NK-92 (cell line): ENCODE measurements around the gene CDK14.
"Not testable (repeated sequence)": the region's sequence is repeated elsewhere in the genome, so short reads cannot be mapped to it uniquely, and the experiment has no call there.

Source experiments
- DNase-seq: peaks from one replicate; lab custom pipeline; 2025; ENCODE audit not compliant: unreplicated experiment; lab: John Stamatoyannopoulos, UW

CDK14 gene

DNA sequence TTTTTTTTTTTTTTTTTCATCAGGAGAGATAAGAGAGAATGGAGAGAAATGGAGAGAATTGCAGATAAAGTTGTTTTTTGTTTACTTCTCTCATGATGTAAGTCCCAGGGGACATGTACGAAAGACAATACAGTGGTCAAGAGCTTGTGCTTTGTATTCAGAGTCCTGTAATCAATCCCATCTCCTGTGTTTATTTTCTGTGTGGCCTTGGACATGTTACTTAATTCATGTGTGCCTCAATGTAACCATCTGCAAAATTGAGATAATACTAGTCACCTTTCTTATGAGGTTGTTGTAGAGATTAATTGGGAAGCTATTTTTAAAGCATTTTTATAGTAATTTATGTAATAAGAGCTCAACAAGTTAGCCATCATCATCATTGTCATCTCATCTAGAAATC is 117.5 kb downstream of the CDK14 start:
- no peak for DNase-seq

DNA sequence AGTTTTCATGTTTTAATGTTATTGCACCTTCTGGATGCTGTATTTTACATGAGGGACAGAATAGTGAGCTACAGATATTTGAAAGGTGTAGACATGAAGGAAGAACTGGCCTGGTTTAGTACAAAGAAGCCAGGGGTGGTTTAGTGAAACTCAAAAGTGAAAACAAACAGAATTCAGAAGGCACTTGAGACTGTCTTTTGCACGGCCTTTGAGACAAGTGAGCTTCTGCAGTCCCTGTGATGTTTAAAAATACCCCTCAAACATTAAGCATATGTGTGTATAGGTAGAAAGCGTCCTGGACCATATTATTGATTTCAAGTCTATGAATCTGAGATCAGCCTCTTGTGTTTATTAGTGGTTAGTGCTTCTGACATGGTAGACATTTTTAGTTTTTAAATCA is 118.9 kb downstream of the CDK14 start:
- no peak for DNase-seq

DNA sequence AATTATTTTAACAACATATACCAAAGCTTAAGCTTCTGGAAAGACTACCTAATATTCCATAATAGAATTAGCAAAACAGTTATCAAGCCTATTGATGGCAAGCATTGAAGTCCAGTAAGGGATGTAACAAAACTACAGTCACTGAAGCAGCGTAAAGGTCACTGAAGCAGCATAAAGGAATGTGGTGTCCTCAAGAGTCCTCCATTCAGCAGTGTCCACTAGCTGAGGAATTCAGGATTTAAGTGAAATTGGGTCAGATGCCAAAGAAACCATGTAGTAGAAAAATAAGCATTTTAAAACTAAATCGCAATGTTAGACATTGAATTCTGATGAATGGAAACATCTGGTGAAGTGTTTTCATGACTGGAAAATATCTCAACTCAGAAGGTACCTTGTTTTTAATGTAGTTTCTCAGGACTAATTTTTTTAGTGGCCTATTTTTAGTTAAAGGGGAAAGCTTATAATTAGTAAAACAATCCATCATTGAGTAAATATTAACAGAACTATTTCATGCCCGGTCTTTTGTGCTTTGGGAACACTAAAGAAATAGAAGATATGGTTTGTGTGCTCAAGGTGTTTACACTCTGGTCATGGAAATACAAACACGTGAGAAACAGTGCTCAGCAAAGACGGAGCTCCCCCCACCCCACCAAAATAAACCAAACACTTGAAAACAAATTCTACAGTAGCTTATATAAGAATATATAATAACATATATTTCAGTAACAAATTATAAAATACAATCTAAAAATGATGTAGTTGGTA is 121.4 kb downstream of the CDK14 start:
- no peak for DNase-seq

DNA sequence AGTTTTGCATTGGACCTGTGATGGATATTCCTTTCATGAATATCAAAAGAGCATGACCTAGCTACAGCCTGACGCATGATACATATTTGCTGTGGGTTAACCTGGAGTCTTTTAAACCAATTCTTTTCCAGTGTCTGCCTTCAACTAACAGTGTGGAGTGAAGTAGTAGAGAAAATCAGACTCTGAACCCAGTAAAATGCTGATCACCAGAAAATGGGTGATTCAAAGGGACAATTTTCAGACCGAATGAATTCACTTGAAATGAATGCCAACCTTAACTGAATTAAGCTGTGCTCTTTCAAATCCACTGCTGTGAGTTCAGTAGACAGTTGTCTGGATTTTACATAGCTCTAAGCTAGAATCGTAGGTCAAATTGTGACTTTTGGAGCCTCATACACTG is 123.0 kb downstream of the CDK14 start:
- DNase-seq: no peak

DNA sequence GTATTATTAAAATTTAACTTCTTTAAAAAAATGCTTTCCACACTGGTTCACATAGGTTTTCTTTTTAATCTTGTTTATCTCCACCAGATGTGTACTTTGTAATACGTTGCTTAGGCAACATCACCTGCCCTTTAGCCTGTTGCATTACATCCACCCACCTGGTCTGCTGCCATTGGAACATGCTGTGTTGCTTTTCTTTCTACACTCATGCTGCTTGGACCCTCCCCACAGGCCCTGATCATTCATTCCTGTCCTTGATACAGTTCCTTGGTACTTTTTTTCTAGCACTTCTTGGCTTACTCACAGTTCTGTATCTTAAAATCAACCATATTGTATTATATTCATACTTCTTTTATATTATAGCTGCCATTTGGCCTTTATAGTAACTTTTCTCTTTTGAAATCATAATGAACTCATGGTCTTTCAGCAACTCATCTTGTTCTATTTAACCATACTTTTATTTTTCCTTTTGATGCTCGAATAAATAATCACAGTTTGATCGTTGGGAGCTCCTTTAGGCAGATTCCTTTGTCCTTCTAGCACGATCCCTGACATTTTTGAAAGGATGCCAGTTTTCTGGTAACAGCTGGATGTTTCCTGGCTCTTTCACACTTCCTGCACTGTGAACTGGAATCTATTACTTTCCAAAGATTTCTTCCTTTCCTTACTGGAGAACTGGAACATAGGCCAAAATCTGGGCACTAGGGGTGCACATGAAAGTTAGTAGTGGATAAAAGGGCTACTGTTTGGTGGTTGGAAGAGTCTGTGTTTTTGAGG is 125.1 kb downstream of the CDK14 start:
- DNase-seq: no peak

DNA sequence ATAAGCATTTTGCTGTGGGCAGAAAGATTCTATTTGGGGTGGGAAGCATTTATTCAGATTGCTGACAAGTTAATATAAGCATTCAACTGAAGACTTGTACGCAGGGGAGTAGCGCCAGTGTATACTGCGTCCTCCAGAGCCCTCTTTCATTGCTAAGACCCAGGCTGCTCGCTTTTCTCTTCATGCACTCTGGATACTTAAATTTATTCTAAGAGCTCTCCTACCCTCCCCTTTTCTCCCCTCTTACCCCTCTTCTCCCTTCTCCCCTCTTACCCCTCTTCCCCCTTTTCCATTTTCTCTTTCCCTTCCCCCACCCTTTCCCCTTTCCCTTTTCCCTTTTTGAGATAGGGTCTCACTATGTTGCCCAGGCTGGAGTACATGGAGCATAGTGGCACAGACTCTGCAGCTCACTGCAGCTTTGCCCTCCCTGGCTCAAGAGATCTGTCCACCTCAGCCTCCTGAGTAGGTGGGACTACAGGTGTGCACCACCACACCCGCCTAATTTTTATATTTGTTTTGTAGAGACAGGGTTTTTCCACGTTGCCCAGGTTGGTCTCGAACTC is 125.8 kb downstream of the CDK14 start:
- no peak for DNase-seq

DNA sequence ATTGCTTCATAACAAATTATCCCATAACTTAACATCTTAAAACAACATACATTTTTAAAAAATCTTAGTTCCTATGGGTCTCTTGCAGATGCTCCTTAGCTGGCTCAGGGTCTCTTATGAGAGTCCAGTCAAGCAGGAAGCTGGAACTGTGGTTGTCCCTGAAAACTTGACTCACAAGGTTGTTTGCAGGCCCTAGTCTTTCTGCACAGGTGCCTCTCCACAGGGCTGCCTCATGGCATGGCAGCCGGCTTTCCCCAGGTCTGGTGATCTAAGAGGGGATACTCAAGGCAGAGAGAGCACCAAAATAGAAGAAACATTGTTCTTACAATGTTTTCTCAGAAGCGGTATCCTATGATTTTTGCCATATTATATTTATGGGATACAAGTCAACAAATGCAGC is 127.1 kb downstream of the CDK14 start:
- no peak for DNase-seq

DNA sequence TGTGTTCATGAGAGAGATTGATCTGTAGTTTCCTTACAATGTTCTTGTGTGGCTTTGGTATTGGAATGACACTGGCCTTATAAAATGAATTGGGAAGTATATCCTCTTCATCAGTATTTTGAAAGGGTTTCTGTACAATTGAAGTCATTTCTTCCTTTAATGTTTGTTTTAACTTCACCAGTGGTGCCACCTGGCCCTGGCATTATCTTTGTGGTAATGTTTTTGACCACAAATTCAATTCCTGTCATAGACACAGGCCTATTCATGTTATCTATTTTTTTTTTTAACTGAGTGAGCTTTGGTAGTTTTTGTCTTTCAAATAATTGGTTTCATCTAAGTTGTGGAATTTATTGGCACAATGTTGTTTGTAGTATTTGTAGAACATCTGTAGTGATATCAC is 127.7 kb downstream of the CDK14 start:
- DNase-seq: no peak

DNA sequence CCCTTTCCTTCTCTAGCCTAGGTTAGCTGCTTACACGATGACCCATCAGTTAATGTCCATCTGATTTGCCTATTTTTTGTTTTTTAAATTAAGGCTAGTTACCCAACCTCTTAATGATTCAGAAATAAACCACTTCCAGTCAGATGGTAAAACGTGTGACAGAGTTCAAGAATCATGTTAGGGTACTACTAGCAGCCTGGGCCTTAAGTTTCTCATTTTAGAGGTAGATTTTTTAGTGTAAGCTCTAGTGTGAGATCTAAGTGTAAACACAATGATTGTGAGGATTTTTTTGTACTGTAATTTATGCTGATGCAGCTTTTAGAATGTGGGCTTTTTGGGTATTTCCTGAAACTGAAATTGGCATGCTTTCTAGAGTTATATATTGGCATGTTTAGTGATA is 130.0 kb downstream of the CDK14 start:
- DNase-seq: no peak

DNA sequence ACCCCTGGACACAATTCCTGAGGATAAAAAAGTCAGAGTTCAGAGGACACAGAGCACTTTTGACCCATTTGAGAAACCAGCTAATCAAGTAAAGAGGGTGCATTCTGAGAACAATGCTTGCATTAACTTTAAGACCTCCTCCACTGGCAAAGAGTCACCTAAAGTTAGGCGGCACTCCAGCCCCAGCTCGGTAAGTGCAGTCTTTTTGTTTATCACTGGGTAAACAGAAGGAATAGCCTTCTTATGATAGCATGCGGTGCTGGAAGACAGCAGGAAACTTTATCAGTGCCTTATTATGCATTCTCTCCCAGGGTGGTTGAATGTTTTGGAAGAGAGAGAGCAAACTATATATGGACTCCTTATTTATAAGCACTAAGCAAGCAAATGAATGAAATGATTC is 130.5 kb downstream of the CDK14 start:
- DNase-seq: no peak

DNA sequence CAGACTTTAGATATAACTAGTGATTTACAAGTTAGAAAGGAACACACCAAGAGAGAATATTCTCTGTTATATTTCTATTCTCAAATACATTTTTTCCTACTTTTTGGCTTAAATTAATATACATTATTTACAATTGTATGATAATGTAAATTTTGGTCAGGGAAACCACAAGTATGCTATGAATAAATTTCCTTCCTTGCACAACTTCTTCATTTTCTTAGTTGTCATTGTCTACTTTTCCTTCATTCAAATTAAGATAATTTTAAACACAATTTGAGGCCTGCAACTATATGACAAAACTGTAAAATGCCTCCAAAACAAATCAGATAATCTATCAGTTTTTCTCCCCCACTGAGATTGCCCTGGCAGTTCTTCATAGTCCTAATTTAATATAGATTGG is 131.3 kb downstream of the CDK14 start:
- no peak for DNase-seq

DNA sequence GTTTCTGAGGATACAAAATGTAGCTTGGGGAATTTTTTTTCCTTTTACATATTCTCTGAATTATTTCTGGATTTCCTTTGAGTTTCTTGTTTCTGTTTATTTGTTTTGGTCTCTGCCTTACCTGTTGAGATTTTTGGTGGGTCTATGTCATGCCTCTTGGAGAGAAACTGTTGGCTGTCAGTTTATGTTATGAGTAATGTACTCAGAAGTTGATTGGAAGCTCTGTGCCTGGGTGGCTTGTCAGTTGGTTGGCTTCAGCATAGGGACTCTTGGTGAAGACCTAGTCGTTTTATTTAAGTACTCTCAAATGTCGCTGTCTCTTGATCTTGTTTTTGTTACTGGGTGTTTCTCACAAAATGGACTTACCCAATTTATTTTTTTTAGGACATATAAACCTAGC is 132.4 kb downstream of the CDK14 start:
- no peak for DNase-seq

DNA sequence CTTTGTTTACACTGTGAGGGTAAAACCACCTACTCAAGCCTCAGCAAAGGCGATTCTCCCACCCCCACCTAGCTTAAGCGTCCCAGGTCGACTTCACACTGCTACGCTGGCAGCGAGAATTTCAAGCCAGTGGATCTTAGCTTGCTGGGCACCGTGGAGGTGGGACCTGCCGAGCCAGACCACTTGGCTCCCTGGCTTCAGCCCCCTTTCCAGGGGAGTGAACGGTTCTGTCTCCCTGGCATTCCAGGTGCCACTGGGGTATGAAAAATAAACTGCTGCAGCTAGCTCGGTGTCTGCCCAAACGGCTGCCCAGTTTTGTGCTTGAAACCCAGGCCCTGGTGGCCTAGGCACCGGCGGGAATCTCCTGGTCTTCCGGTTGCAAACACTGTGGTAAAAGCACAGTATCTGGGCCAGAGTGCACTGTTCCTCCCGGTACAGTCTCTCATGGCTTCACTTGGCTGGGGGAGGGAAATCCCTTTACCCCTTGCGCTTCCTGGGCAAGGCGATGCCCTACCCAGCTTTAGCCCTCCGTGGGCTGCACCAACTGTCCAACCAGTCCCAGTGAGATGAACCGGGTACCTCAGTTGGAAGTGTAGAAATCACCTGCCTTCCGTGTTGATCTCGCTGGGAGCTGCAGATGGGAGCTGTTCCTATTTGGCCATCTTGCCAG is 139.6 kb downstream of the CDK14 start:
- DNase-seq: not testable (repeated sequence)

DNA sequence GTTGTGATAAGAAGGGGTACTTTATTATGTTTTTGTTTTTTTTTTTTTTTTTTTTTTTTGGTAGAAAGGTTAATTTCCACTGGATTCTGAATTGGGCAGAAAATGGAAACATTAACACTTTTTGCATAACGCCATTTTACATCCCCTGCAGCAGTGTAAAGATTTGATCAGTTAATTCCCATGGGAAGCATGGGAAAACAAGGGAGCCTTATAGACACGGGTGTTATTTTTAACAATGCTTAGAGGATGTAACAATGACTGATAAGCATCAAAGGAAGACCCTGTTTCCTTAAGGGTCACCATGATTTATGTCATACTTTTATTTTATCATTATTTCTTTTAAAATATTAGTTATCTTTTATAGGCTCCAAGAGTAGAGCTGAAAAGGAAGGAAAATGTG is 140.2 kb downstream of the CDK14 start:
- DNase-seq: no peak

DNA sequence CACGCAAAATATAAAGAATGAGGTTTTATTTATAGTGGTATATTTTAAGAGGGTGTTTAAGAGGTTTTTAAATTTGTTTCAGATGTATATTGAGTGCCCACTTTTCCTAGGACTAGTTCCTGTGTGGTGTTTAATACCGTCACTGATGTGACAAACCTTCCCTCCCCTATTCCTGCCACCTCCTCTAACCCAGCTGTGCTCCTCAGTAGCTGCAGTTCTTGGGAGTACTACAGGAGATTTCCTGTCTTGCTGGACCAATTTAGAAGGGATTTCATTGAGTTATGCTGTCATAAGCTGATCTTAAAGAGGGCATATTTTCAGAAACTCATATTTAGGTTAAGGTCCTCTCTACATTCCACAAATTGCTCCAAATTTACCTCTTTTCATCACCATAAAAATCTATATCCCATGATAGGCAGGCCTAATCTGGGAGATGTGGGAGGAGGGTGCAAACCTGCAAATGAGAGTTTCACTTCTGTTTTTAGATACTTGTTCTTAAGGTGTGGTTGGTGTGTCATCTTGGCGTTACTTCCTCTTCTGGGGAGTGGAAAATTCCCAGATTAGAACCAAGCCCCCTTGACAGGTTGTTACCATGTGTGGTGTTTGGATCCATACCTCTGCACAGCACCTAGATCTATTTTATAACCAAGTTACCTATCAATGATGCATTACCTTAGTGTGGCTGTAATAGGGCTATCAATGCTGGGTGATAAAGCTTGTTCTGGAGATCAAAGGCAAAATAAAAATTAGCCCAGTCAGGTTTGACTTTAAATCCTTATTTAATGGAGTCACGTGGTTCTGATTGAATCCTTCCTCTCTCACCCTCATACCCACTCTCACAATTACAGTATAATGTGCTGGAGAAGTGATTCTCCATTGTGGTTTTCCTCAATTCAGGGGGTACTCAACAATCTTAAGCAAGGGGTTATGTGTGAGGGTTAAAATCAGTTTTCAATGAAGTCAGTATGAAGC is 141.1 kb downstream of the CDK14 start:
- DNase-seq: no peak

DNA sequence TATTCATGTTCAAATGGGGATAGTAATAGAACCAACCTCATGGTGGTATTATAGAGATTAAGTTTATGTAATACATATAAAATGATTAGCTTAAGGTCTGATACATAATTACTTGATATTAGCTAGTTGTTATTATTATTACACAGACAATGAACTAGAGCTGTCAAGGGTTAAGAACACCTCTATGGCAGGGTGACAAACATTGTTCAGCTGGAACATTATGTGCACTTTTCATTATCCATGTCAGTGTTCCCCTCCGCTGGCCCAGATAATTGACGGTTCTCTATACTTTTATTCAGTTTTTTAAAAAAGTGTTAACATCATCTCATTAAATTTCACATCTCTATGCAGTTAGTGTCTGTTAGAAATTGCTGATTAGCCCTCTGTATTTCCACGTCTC is 142.1 kb downstream of the CDK14 start:
- no peak for DNase-seq

DNA sequence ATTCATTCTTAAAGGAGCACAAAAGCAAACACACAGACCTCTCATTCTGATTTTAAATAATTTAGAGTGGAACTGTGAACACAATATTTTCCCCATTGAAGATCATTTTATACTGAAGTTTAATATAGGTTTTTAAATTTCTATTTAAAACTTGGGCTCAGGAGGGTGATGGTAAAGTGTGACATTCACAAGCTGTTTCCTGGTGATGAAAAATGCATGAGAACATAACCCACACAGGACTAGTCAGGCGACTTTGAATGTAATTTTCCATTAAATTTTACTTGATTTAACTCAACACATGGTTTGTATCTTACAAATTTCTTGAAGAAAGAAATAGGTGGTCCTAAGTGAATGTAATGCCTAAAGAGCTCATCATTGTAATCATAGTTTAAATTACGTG is 143.6 kb downstream of the CDK14 start:
- DNase-seq: no peak

DNA sequence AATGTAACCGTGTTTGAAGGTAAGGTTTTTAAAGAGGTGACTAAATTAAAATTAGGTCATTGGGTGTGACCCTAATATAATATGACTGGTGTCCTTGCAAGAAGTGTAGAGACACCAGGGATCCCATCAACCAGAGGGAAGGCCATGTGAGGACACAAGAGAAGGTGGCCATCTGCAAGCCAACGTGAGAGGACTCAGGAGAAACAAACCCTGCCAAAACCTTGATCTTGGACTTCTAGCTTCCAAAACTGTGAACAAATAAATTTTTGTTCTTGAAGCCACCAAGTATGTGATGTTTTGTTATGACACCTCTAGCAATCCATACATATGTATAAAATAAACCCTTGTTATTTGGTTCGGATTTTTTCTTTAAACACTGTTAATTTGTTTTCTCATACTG is 144.3 kb downstream of the CDK14 start:
- no peak for DNase-seq

DNA sequence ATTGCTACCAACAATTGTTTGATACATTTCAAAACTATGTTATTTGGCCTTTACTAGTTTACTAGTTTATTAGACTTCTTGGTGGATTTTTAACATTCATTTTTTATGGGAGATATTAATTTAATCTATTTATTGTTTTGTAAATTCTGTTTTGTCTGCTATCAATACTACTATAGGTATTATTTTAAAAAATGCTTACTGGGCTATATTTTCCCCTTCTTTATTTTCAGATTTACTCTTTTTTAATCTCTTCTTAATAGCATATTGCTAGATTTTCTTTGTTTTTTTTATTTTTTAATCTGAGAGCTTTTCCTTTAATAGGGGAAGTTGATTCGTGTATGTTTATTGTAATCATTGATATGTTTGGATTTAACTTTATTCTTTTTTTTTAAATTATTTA is 147.5 kb downstream of the CDK14 start:
- no peak for DNase-seq

DNA sequence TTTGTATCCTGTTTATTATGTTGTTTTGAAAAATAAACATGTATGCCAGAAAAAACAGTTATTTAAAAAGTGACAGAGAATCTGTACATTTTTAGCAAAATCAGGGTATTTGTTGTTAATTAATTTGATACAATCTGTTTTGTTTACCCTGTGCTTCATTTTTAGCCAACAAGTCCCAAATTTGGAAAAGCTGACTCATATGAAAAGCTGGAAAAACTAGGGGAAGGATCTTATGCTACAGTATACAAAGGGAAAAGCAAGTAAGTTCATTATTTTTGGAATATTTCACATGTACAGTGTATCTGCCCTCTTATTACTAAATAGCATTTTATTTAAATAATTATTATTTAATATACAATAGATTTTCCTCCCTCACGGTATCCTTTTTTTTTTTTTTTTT is 151.4 kb downstream of the CDK14 start:
- DNase-seq: no peak

DNA sequence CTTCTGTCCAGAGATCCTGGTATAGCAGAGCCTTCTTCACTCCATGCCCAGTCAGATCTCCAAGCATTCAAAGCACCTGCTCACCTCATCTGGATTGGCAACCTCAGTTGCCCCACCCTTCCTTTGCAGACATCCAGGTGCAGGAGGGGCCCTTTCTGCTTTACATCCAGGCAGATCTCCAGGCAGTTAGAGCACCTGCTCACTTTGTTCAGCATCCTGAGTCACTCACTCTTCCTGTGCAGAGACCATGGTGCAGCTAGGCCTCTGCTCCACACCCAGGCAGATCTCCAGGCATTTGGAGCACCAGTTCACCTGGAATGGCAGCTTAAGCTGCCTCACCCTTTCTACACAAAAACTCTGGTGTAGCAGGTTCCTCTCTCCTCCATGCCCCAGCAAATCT is 153.1 kb downstream of the CDK14 start:
- no peak for DNase-seq
